Measurements from ENCODE around the gene TRIM41.

Gene TRIM41

GRCh38 chr5:181224390-181225229 lies 1.5 kb downstream of the TRIM41 start:
- H3K4me3 ChIP-seq (replicated peaks in 1 of 2; ENCODE audit: low read depth in 2 of 2, low read length in 2 of 2) = peak overlapping the region; percentile 89 to 90
- TF ChIP-seq CTCF (IDR thresholded peaks at IDR 0.05; ENCODE audit: low read depth, low read length) = no peak
- no peak for DNase-seq (ENCODE audit: low read depth in 2 of 2)

- H3K4me3 ChIP-seq (replicated peaks in 1 of 2; ENCODE audit: low read depth in 2 of 2, low read length in 2 of 2) = no peak overlapping the region
- DNase-seq (ENCODE audit: low read depth in 2 of 2) = no peak
- TF ChIP-seq CTCF (IDR thresholded peaks at IDR 0.05; ENCODE audit: low read depth, low read length) = no peak
These were observed 6.9 kb downstream of the TRIM41 start for GRCh38 chr5:181229996-181230395.

GRCh38 chr5:181230551-181230950 lies 7.5 kb downstream of the TRIM41 start:
- no peak for DNase-seq (ENCODE audit: low read depth in 2 of 2)
- TF ChIP-seq CTCF (IDR thresholded peaks at IDR 0.05; ENCODE audit: low read depth, low read length) = no peak
- H3K4me3 ChIP-seq (replicated peaks in 1 of 2; ENCODE audit: low read depth in 2 of 2, low read length in 2 of 2) = no peak overlapping the region

GRCh38 chr5:181231432-181231831 lies 8.4 kb downstream of the TRIM41 start:
- no peak overlapping the region for H3K4me3 ChIP-seq (replicated peaks in 1 of 2; ENCODE audit: low read depth in 2 of 2, low read length in 2 of 2)
- TF ChIP-seq CTCF (IDR thresholded peaks at IDR 0.05; ENCODE audit: low read depth, low read length) = no peak

GRCh38 chr5:181232593-181232992 lies 9.5 kb downstream of the TRIM41 start:
- no peak for DNase-seq (ENCODE audit: low read depth in 2 of 2)
- H3K4me3 ChIP-seq (replicated peaks in 1 of 2; ENCODE audit: low read depth in 2 of 2, low read length in 2 of 2) = no peak overlapping the region
- no peak for TF ChIP-seq CTCF (IDR thresholded peaks at IDR 0.05; ENCODE audit: low read depth, low read length)

More at GRCh38 chr5:181231432-181231831, 8.4 kb downstream of the TRIM41 start:
- no peak for DNase-seq (ENCODE audit: low read depth in 2 of 2)

- TF ChIP-seq CTCF (IDR thresholded peaks at IDR 0.05; ENCODE audit: low read depth, low read length) = no peak
- no peak for DNase-seq (ENCODE audit: low read depth in 2 of 2)
- H3K4me3 ChIP-seq (replicated peaks in 1 of 2; ENCODE audit: low read depth in 2 of 2, low read length in 2 of 2) = no peak overlapping the region
These were observed 10.2 kb downstream of the TRIM41 start for GRCh38 chr5:181233088-181233800.

Data from cardiac fibroblast (primary cell).